Ovary (tissue), 9 donors: ENCODE data around the gene RIMBP3B. TPM values are rescaled to one million over a fixed set of nuclear protein-coding genes. Genes with fewer than 3 reads are reported as not detected.
"Not testable (repeated sequence)": the region's sequence is repeated elsewhere in the genome, so short reads cannot be mapped to it uniquely, and the experiment has no call there.

Source experiments
- DNase-seq, 5 donors: peaks; one replicate each; pipeline ENCODE4 v3.0.0-alpha.2; 2019 to 2020
- H3K27ac ChIP-seq, 2 donors: fragments of 200-600 bp; one replicate each; pipeline versions ENCODE4 v1.5.1 to v1.8.0; 2019 to 2022
- H3K27me3 ChIP-seq: fragments of 200-600 bp; one replicate; pipeline ENCODE4 v1.8.0; 2022
- H3K36me3 ChIP-seq: fragments of 200-600 bp; sonication (generic); one replicate; pipeline ENCODE4 v1.5.1; 2019
- H3K4me1 ChIP-seq: one replicate; pipeline ENCODE4 v1.8.1; 2013; ENCODE audit warnings: mild to moderate bottlenecking, moderate library complexity; ENCODE audit not compliant: insufficient read depth
- H3K4me3 ChIP-seq: fragments of 200-600 bp; sonication (generic); one replicate; pipeline ENCODE4 v1.5.1; 2017
- H3K9me3 ChIP-seq, 2 donors: fragments of 200-600 bp in 1 of 2; sonication (generic) in 1 of 2; one replicate each; pipeline versions ENCODE4 v1.5.1 to v1.8.1; 2013 to 2019; ENCODE audit warnings: mild to moderate bottlenecking in 1 of 2, moderate library complexity in 1 of 2
- WGBS, 3 donors: extraction: QIAGEN DNeasy Blood & Tissue Kit in 1 of 3; methylation state at CpG; one replicate each; pipeline versions ENCODE4 v1.1.5 to v1.1.7; 2013 to 2017; 5-methylcytosine and 5-hydroxymethylcytosine counted together
- intact Hi-C, 4 donors: fragments of 100-400 bp; cut with DNase I; formaldehyde crosslinking; loops; one replicate each; pipeline versions ENCODE4 v1.11.0 to v1.15.1; 2022 to 2023
- polyA plus RNA-seq, 2 donors: library from polyadenylated mRNA; stranded (reverse); fragments of 200-250 nt in 1 of 2; fragments of 350-450 nt in 1 of 2; fragmentation: Illumina TruSeq in 1 of 2; extraction: RNeasy Lipid Tissue Mini Kit (QIAGEN cat#74804) in 1 of 2; gene quantifications; one replicate each; pipeline ENCODE4 v1.2.3, GENCODE V29; 2013 to 2014
- small RNA-seq: library from RNA; depleted of rRNA; stranded (forward); fragments of <200 nt; gene quantifications from one replicate; pipeline ENCODE3, GENCODE V24; 2016
- total RNA-seq, 7 donors: library from RNA; depleted of rRNA in 2 of 7; stranded (reverse); fragments of >200 nt in 2 of 7; fragmentation: NEBNext Ultra II Directional in 3 of 7; extraction: Animal tissue kit (Norgen Biotek cat#: 25700) in 3 of 7; gene quantifications; one replicate each; pipeline versions ENCODE4 v1.1.0 to v1.2.4, GENCODE V29; 2016 to 2023
- donor health status: DM: no; HTN: no; CAD: no; lungs with moderate emphysema.
- donor health status: DM: no; HTN: no; CAD: no.
- donor health status: Bipolar disorder and iron deficiency.
- donor health status: DM: yes; HTN: yes; CAD: no.
- donor health status: DM: no; HTN: no; CAD: no.
- donor health status: DM: yes; HTN: yes; CAD: no.

The RIMBP3B gene
- total and polyA plus RNA-seq, 9 donors, result 0.08 to 0.20 (median 0.12) TPM; not detected in 4

DNA sequence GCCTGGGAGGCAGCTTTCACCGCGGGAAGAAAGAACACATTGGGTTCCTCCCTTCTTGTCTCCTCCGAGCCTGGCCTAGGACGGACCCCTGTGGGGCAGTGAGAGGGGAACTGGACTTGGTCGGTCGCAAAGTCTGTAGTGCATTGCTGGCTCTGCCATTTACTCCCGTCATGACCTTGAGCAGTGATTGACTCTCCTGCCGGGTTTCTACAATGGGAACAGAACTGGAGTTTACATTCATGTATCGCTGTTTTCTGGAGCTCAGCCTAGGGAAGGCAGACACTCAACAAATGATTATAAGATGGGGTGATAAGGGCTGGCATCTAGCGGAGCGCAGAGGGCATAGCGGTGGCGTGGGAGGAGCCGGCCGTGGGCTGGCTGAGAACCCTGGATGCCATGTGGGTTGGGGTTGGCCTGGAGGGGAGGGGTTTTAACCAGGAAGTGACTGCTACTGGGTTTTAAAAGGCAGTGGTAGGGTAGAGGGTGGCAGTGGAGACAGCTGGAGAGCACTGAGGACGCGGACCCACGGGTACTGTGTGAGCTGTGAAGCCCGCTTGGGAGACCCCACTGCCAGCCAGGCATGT, 36.7 kb downstream of the RIMBP3B start:
- intact Hi-C loops, H3K27me3 ChIP-seq, H3K9me3 ChIP-seq, H3K36me3 ChIP-seq, DNase-seq, H3K27ac ChIP-seq, H3K4me3 ChIP-seq, H3K4me1 ChIP-seq: not testable (repeated sequence)
- 11 to 28% (median 18%) methylated on average over 3 to 6 of the region's 19 CpGs for WGBS, 3 donors

DNA sequence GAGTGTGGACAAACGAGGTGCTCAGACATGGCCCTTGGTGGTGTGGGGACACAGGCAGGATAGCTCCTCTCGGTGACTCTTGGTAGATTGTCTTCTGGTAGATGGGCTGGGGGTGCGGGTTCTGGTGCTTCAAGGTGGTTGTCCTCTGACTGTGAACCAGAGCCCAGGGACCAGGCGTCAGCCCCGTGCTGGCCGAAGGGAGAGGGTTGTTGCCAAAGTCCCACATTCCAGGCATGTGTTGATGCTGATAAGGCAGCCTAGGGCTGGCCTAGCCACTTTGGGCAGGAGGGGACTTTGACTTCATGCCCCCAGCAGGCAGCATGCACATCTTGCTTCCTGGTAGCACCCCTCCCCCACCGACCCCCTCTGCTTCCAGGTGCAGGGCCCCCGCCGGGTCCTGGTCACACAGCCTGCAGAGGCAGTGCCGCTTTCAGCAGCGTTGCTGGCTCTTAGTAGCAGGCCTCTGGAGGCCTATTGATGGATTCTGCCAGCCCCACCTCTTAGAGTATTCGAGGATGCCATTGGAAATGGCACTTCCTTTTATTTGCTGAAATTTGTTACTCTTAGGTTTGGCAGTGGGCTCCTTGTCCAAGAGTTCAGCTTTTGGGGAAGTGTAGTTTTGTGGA, 40.6 kb downstream of the RIMBP3B start:
- H3K27ac ChIP-seq, H3K36me3 ChIP-seq, H3K4me1 ChIP-seq, H3K27me3 ChIP-seq, H3K4me3 ChIP-seq, DNase-seq, intact Hi-C loops, H3K9me3 ChIP-seq: not testable (repeated sequence)
- 93% methylated on average over 2 of the region's 12 CpGs; no CpG with 5 or more reads in 2 of the 3 donors for WGBS, 3 donors

DNA sequence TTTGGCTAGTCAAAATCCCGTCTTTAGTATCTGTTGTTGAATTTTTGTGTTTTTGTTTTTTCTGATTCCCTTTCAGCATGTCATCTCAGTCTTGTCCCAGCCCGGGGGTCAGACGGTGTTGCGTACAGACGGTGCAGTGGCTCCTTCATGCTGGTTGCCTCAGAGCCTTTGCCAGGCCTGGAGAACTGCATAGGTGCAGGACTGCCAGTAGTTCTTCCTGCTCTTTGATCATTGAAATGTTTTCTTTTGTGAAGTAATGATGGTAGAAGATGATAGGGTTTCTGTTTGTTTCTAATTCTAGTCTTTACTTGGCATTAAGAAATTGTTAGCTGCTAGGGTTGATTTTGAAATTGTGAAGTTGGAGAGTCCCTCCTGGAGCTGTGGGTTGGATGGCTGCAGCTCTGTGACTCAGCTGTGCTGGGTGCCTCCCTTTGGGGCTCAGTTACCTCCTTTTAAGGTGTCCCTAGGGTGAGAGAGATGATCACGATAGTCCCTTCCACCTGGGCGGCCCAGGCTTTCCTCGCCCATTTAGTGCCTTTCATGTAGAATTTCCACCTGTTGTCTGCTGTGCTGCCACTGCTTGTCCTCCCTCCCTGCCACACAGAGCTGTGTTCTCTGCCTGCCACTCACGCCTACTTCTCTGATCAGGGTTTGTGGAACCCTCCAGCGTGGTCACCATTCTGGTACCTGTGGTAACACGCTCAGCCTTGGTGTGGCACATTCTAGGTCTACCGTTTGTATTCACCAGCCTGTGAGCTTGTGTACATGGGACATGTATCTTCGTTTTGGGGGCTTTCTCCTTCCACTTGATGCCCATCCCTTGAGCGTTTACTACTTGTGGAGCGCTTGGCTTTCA, 51.1 kb downstream of the RIMBP3B start:
- DNase-seq, intact Hi-C loops: not testable (repeated sequence)
- WGBS, 3 donors, result no CpG with 5 or more reads among the region's 15 CpGs

DNA sequence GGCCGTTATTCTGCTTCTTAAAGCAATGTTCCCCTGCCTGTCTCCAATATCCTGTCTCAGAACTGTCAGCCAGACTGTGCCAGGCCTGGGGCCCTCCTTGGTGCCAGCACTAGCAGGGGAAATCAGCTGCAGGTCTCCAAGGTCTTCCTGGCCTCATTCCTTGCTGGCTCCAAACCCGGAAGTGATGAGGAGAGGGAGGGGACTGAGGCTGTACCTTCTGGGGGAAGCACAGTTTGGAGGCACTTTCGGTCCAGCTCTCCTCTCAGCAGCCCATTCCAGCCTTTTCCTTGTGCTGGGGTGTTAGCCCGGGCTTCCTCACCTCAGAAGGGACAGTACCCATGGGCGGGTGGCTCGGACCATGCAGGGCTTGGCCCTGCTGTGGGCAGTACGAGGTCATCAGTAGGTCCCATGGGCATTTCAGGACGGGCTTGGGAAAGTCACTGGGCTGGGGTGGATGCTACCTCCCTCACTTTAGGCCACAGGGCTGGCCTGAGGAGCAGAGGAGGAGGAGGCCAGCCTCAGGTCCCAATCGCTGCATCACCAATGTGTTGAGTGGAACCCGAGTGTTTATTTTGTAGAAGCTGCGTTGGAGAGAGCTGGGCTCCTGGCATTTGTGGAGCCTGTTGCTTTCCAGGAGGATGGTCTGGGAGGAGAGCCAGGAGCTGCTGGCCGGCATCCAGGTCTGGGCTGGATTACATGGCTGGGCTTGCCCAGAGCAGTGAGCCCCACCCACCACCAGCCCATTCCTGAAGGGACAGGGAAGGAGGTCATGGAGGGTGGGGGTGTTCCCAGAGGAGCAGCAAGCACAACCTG, 52.7 kb downstream of the RIMBP3B start:
- H3K36me3 ChIP-seq, H3K4me1 ChIP-seq, H3K27ac ChIP-seq, intact Hi-C loops, H3K9me3 ChIP-seq, H3K27me3 ChIP-seq, H3K4me3 ChIP-seq: not testable (repeated sequence)
- peak in 4 of 5 donors; percentile 12 to 48 (median 23) for DNase-seq
- WGBS, 3 donors, result 7% methylated on average over 4 of the region's 12 CpGs; no CpG with 5 or more reads in 2 of the 3 donors

More for the DNA sequence above, 51.1 kb downstream of the RIMBP3B start:
- not testable (repeated sequence) for H3K27me3 ChIP-seq, H3K36me3 ChIP-seq, H3K4me3 ChIP-seq, H3K9me3 ChIP-seq, H3K27ac ChIP-seq, H3K4me1 ChIP-seq

DNA sequence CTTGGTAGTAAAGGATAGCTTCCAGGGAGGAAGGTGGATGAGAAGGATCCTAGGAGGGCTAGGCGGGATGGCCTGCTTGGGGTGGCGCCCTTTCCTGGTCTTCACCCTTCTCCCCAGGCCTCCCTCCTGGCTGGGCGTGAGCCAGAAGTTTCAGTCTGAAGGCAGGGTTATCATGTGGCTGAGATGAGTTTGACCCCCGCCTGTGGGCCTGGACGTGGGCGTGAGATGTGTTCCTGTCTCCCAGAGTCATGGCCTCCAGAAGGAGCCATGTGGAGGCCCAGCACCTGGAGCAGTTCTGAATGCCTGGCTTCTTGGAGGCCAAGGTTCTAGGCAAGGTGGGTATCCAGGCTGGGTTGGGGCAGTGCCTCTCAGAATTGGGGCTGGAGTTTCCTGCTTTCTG, 54.5 kb downstream of the RIMBP3B start:
- H3K4me1 ChIP-seq, H3K27ac ChIP-seq, H3K36me3 ChIP-seq, intact Hi-C loops, H3K27me3 ChIP-seq, H3K9me3 ChIP-seq, H3K4me3 ChIP-seq: not testable (repeated sequence)
- WGBS, 3 donors, result 71 to 93% (median 83%) methylated on average over 4 to 6 of the region's 6 CpGs
- DNase-seq, result peak in 3 of 5 donors; percentile 2 to 8 (median 7)

Small RNA genes within 50 kb of the gene (small RNA-seq; reads per million reads assigned to genes)
- gene RF00492 (not detected), gene RN7SKP63 (not detected)

Other genes with a start within 250 kb of the RIMBP3B start
- 1 to 10 TPM; 2.9 to 8.6 (median 6.6) TPM for gene HIC2, start 33.6 kb downstream of the RIMBP3B start, total RNA-seq
- gene HIC2, start 33.6 kb downstream of the RIMBP3B start, polyA plus RNA-seq, result 1 to 10 TPM; 1.3 to 3.3 TPM
- 1 to 10 TPM in 5 of 7 donors, under 1 TPM in 2; 0.37 to 2.4 (median 1.1) TPM for gene TMEM191C, start 83.6 kb downstream of the RIMBP3B start, total RNA-seq
- 1 to 10 TPM in 1 of 2 donors, under 1 TPM in 1; 0.27 to 1.4 TPM for gene TMEM191C, start 83.6 kb downstream of the RIMBP3B start, polyA plus RNA-seq
- under 1 TPM in 3 of 7 donors, not detected in 4; 0.07 to 0.25 (median 0.15) TPM for gene RIMBP3C, start 167.7 kb downstream of the RIMBP3B start, total RNA-seq
- under 1 TPM; 0.04 to 0.15 TPM for gene RIMBP3C, start 167.7 kb downstream of the RIMBP3B start, polyA plus RNA-seq
- gene UBE2L3, start 184.0 kb downstream of the RIMBP3B start, total RNA-seq, result 10 to 100 TPM; 20.3 to 42.0 (median 39.9) TPM
- 100 to 1,000 TPM in 1 of 2 donors, 10 to 100 TPM in 1; 30.7 to 105 TPM for gene UBE2L3, start 184.0 kb downstream of the RIMBP3B start, polyA plus RNA-seq
- 10 to 100 TPM; 11.4 to 45.1 (median 17.0) TPM for gene YDJC, start 246.3 kb downstream of the RIMBP3B start, total RNA-seq
- gene YDJC, start 246.3 kb downstream of the RIMBP3B start, polyA plus RNA-seq, result 10 to 100 TPM in 1 of 2 donors, 1 to 10 TPM in 1; 1.8 to 19.4 TPM
- under 1 TPM; 0.46 to 0.88 (median 0.66) TPM for gene CCDC116, start 249.0 kb downstream of the RIMBP3B start, total RNA-seq
- gene CCDC116, start 249.0 kb downstream of the RIMBP3B start, polyA plus RNA-seq, result under 1 TPM in 1 of 2 donors, not detected in 1; 0.85 TPM